Measurements from ENCODE around the gene COL12A1.

GRCh38 chr6:75144386-75144785 lies 61.5 kb downstream of the COL12A1 start:
- TF ChIP-seq EZH2 (IDR thresholded peaks at IDR 0.05; ENCODE audit: low read depth) (no peak), CTCF (conservative IDR thresholded peaks at IDR 0.05) (no peak)
